ENCODE results near the gene TTYH2. TPM values are rescaled to one million over a fixed set of nuclear protein-coding genes. Genes with fewer than 3 reads are reported as not detected.

The TTYH2 gene
- polyA plus RNA-seq (2012; ENCODE audit: low read depth, missing spikeins) = 2.6 TPM

GRCh38 chr17:74212913-74213791, at the start of gene TTYH2:
Gene TTYH2 (plus strand): TSS chr17:74213571. CDS start chr17:74213588, 17 bp downstream.
- peak; percentile 89 for FAIRE-seq
- TF ChIP-seq POLR2A (IDR thresholded peaks at IDR 0.05; ENCODE audit: low read depth, low read length) = no peak
- TF ChIP-seq TAF1 (IDR thresholded peaks at IDR 0.05; ENCODE audit: low read depth, low read length) = no peak
- TF ChIP-seq SPI1 (IDR thresholded peaks at IDR 0.05; ENCODE audit: low read depth, low read length) = peak; percentile 74
- DNase-seq (ENCODE audit: insufficient read length, low spot score) = peak; percentile 70

DNA sequence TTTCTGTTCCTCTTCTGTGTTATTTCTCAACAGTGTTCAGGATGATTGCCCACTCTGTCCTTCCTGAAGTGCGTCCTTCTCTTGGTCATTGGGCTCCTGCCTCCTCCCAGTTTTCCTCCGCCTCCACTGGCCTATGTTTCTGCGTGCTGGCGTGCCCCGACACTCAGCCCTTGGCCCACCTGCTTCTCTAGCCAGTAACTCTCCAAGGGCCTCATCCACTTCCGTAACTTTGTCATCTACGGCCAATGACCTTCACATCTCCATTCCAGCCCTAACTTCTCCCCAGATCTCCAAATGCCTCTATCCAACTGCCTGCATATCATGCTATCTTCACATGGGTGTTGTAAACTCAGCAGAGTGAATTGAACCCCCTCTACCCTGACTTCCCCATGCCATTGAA, 49.5 kb upstream of the TTYH2 start:
- FAIRE-seq = no peak
- TF ChIP-seq POLR2A (IDR thresholded peaks at IDR 0.05; ENCODE audit: low read depth, low read length) (no peak), TAF1 (IDR thresholded peaks at IDR 0.05; ENCODE audit: low read depth, low read length) (no peak), POU2F2 (IDR thresholded peaks at IDR 0.05; ENCODE audit: low read depth, low read length) (no peak), SPI1 (IDR thresholded peaks at IDR 0.05; ENCODE audit: low read depth, low read length) (no peak), PAX5 (IDR thresholded peaks at IDR 0.05; ENCODE audit: insufficient read depth, low read length, severe bottlenecking) (no peak), POLR2AphosphoS5 (IDR thresholded peaks at IDR 0.05; ENCODE audit: low read depth, low read length) (no peak)
- no peak for DNase-seq (ENCODE audit: insufficient read length, low spot score)

DNA sequence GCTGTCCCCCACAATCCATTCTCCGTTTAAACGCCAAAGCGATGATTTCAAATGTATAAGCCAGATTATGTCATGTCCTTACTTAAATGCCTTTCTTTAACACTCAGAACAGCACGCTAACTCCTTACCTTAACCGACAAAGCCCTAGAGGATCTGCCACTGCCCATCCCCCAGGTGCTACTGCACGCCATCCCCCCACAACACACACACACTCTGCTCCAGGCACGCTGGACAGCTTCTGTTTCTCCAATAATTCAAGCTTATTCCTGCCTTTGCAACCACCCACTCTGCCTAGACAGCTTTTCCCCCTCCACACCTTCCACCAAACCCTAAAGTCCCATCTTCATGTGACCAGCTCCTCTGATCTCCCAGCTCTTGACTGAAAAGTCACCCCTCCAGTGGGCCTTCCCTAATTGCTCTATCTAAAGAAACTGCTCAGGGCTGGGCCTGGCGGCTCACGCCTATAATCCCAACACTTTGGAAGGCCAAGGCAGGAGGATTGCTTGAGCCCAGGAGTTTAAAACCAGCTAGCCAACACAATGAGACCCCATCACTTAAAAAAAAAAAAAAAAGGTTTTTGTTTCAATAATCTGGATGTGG, 48.8 kb upstream of the TTYH2 start:
- FAIRE-seq (no peak), DNase-seq (ENCODE audit: insufficient read length, low spot score) (no peak)
- TF ChIP-seq TAF1 (IDR thresholded peaks at IDR 0.05; ENCODE audit: low read depth, low read length) (no peak), POLR2AphosphoS5 (IDR thresholded peaks at IDR 0.05; ENCODE audit: low read depth, low read length) (no peak), SPI1 (IDR thresholded peaks at IDR 0.05; ENCODE audit: low read depth, low read length) (no peak), POLR2A (IDR thresholded peaks at IDR 0.05; ENCODE audit: low read depth, low read length) (no peak), PAX5 (IDR thresholded peaks at IDR 0.05; ENCODE audit: insufficient read depth, low read length, severe bottlenecking) (no peak), POU2F2 (IDR thresholded peaks at IDR 0.05; ENCODE audit: low read depth, low read length) (no peak)

DNA sequence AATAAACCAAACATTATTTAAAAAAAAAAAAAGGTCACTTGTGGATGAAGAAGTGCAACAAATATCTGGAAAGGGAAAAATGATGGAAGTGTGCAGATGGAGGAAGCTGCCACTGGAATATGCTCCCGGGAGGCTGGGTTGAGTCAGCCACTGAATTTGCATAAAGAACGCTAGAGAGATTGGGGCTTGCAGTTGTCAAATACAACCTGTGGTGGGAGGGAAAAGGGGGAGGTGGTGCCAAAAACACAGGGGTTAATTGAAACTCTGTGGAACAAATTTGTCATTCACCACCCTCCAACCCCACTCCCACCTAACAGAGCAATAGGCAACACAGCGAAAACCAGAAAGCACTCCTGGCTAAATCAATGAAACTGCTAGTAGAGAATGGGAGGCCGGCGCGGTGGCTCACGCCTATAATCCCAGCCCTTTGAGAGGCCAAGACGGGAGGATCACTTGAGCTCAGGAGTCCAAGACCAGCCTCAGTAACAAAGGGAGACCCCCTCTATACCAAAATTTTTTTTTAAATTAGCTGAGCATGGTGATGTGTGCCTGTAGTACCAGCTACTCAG, 47.5 kb upstream of the TTYH2 start:
- FAIRE-seq (no peak), DNase-seq (ENCODE audit: insufficient read length, low spot score) (no peak)
- TF ChIP-seq SPI1 (IDR thresholded peaks at IDR 0.05; ENCODE audit: low read depth, low read length) (no peak), POU2F2 (IDR thresholded peaks at IDR 0.05; ENCODE audit: low read depth, low read length) (no peak)

DNA sequence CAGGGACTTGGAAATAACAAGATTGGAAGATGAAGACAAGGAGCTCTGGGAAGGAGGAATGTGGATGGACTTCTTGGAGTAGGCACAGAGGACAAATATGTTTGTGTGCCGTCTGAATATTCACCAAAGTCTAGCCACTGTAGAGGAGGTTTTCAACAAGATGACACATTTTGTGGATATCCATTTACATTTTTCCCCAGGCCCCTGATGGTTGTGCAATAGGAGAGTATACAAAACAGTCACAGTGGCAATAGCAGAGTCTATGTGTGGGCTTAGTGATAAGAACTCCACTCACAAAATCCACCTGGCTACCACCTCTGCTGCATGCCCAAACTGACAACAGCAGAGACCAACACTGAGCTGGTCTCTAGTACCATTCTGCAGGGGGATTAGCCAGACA, 42.4 kb upstream of the TTYH2 start:
- TF ChIP-seq POLR2AphosphoS5 (IDR thresholded peaks at IDR 0.05; ENCODE audit: low read depth, low read length) (no peak), SPI1 (IDR thresholded peaks at IDR 0.05; ENCODE audit: low read depth, low read length) (no peak), POU2F2 (IDR thresholded peaks at IDR 0.05; ENCODE audit: low read depth, low read length) (no peak), POLR2A (IDR thresholded peaks at IDR 0.05; ENCODE audit: low read depth, low read length) (no peak), PAX5 (IDR thresholded peaks at IDR 0.05; ENCODE audit: insufficient read depth, low read length, severe bottlenecking) (no peak), TAF1 (IDR thresholded peaks at IDR 0.05; ENCODE audit: low read depth, low read length) (no peak)
- no peak for FAIRE-seq

GRCh38 chr17:74172700-74173099, 40.7 kb upstream of the TTYH2 start:
- TF ChIP-seq PAX5 (IDR thresholded peaks at IDR 0.05; ENCODE audit: insufficient read depth, low read length, severe bottlenecking) = no peak
- TF ChIP-seq SPI1 (IDR thresholded peaks at IDR 0.05; ENCODE audit: low read depth, low read length) = no peak
- no peak for TF ChIP-seq POU2F2 (IDR thresholded peaks at IDR 0.05; ENCODE audit: low read depth, low read length)
- no peak for TF ChIP-seq TAF1 (IDR thresholded peaks at IDR 0.05; ENCODE audit: low read depth, low read length)
- TF ChIP-seq POLR2AphosphoS5 (IDR thresholded peaks at IDR 0.05; ENCODE audit: low read depth, low read length) = no peak
- TF ChIP-seq POLR2A (IDR thresholded peaks at IDR 0.05; ENCODE audit: low read depth, low read length) = no peak
- FAIRE-seq (no peak), DNase-seq (ENCODE audit: insufficient read length, low spot score) (no peak)

More for the DNA sequence above, 42.4 kb upstream of the TTYH2 start:
- DNase-seq (ENCODE audit: insufficient read length, low spot score) = no peak

DNA sequence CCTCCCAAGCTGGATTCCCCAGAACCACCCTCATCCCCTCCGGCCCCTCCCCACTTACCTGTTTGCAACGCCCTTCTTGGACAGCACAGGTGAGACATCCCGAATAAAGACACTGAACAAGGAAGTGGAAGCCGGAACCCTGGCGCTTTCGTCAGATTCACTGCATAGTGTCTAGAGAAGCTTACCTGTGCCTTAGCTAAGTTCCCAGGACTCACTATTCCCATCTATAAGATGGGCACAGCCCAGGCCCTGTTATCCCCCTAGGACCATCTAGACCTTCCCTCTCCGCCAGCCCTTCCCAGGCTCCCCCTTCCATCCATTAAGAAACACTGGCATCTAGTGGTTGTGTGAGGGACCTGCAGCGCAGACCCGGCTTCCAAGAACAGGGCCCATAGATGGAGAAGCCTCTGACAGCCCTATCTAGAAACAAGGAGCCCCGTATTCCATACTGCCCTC, 36.8 kb upstream of the TTYH2 start:
- DNase-seq (ENCODE audit: insufficient read length, low spot score) = peak; percentile 54
- FAIRE-seq = no peak
- TF ChIP-seq SPI1 (IDR thresholded peaks at IDR 0.05; ENCODE audit: low read depth, low read length) = no peak
- no peak for TF ChIP-seq POU2F2 (IDR thresholded peaks at IDR 0.05; ENCODE audit: low read depth, low read length)
- TF ChIP-seq POLR2AphosphoS5 (IDR thresholded peaks at IDR 0.05; ENCODE audit: low read depth, low read length) = no peak
- no peak for TF ChIP-seq TAF1 (IDR thresholded peaks at IDR 0.05; ENCODE audit: low read depth, low read length)
- TF ChIP-seq PAX5 (IDR thresholded peaks at IDR 0.05; ENCODE audit: insufficient read depth, low read length, severe bottlenecking) = no peak
- no peak for TF ChIP-seq POLR2A (IDR thresholded peaks at IDR 0.05; ENCODE audit: low read depth, low read length)

DNA sequence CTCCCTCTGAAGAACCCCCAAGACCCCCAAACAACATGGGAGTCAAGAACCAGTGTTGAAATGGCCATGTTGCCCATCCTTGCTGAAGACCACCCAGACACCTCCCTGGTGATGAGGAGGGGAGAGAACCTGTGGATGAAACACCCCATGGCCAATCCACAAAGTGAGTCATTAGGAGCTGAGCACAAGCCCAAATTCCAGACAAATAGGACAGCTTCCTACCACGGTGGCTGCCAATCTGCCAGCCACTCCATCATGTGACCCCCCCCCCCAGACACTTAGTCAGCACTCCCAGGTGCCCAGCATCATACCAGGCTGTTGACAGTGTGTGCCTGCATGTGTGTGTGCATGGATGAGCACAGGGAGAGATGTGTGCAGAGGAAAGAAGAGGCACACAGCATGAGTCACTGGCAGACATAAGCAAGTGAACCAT, 36.3 kb upstream of the TTYH2 start:
- TF ChIP-seq TAF1 (IDR thresholded peaks at IDR 0.05; ENCODE audit: low read depth, low read length) (no peak), POLR2A (IDR thresholded peaks at IDR 0.05; ENCODE audit: low read depth, low read length) (no peak), POU2F2 (IDR thresholded peaks at IDR 0.05; ENCODE audit: low read depth, low read length) (no peak), SPI1 (IDR thresholded peaks at IDR 0.05; ENCODE audit: low read depth, low read length) (no peak), PAX5 (IDR thresholded peaks at IDR 0.05; ENCODE audit: insufficient read depth, low read length, severe bottlenecking) (no peak), POLR2AphosphoS5 (IDR thresholded peaks at IDR 0.05; ENCODE audit: low read depth, low read length) (no peak)
- no peak for DNase-seq (ENCODE audit: insufficient read length, low spot score)
- no peak for FAIRE-seq

DNA sequence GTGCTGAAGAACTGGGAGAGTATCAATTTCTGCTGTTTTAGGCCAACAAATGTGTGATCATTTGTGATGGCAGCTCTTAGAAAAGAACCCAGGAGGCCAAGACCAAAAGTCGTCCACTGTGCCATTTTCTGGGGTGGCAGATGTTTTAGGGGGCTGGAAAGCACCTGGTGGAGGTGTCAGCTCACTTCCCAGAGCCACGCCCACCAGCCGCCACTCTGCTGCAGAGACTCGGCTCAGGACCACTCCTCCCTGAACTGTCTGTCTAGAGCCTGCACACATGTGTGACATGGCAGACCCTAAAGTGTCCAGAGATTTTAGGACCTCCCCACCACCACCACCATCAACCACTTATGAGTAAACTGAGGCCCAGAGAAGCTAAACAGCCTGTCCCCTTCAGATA, 33.8 kb upstream of the TTYH2 start:
- TF ChIP-seq POU2F2 (IDR thresholded peaks at IDR 0.05; ENCODE audit: low read depth, low read length) = no peak
- no peak for TF ChIP-seq TAF1 (IDR thresholded peaks at IDR 0.05; ENCODE audit: low read depth, low read length)
- no peak for TF ChIP-seq PAX5 (IDR thresholded peaks at IDR 0.05; ENCODE audit: insufficient read depth, low read length, severe bottlenecking)
- no peak for TF ChIP-seq SPI1 (IDR thresholded peaks at IDR 0.05; ENCODE audit: low read depth, low read length)
- no peak for TF ChIP-seq POLR2AphosphoS5 (IDR thresholded peaks at IDR 0.05; ENCODE audit: low read depth, low read length)
- TF ChIP-seq POLR2A (IDR thresholded peaks at IDR 0.05; ENCODE audit: low read depth, low read length) = no peak
- DNase-seq (ENCODE audit: insufficient read length, low spot score) = no peak
- no peak for FAIRE-seq

Data from GM12891 (cell line).